ENCODE measurements around the gene DNAH17. TPM values are rescaled to one million over a fixed set of nuclear protein-coding genes. Genes with fewer than 3 reads are reported as not detected.
A peak's percentile ranks its signal among the peaks of the same experiment; 100 is the strongest.

The DNAH17 gene
- total RNA-seq, 1 experiment from 2014 or later: 0.23 TPM

DNA sequence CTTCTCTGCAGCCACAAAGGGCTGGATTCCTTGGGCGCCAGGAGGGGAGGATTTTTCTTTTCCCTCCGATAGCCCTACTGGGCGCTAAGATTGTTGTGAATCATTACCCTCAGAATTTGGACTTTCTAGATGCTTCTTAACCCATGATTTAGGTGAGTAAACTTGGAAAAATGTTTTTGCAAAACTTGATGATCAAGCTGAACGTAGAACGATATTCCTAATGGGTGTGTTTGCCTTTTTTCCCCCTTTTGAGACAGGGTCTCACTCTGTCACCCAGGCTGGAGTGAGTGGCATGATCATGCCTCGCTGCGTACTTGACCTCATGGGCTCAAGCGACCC, 155.0 kb downstream of the DNAH17 start:
- Mint-ChIP-seq H3K4me1 (ENCODE audit: low read depth, unreplicated experiment) (peaks cover 23% of the 10 kb centered on the region), H3K36me3 (ENCODE audit: insufficient read depth, unreplicated experiment) (peaks cover 96% of the 10 kb centered on the region), H3K9me3 (ENCODE audit: unreplicated experiment) (no peaks in the 10 kb centered on the region), H3K27me3 (ENCODE audit: insufficient read depth, unreplicated experiment) (no peaks in the 10 kb centered on the region), H3K4me3 (ENCODE audit: unreplicated experiment) (peak overlapping the region; percentile 72), H3K27ac (ENCODE audit: unreplicated experiment) (peak overlapping the region; percentile 95)
- DNase-seq: no peak
- Histone ChIP-seq H3K9me3 (no peaks in the 10 kb centered on the region), H3K4me3 (ENCODE audit: low read depth, low read length) (no peak overlapping the region), H3K4me1 (peaks cover 37% of the 10 kb centered on the region), H3K36me3 (ENCODE audit: control insufficient read depth, insufficient read depth, low read length) (peaks cover 8% of the 10 kb centered on the region), H3K27me3 (replicated peaks; ENCODE audit: control insufficient read depth, insufficient read depth, low read length) (no peaks in the 10 kb centered on the region)
- TF ChIP-seq, protein P1, sequence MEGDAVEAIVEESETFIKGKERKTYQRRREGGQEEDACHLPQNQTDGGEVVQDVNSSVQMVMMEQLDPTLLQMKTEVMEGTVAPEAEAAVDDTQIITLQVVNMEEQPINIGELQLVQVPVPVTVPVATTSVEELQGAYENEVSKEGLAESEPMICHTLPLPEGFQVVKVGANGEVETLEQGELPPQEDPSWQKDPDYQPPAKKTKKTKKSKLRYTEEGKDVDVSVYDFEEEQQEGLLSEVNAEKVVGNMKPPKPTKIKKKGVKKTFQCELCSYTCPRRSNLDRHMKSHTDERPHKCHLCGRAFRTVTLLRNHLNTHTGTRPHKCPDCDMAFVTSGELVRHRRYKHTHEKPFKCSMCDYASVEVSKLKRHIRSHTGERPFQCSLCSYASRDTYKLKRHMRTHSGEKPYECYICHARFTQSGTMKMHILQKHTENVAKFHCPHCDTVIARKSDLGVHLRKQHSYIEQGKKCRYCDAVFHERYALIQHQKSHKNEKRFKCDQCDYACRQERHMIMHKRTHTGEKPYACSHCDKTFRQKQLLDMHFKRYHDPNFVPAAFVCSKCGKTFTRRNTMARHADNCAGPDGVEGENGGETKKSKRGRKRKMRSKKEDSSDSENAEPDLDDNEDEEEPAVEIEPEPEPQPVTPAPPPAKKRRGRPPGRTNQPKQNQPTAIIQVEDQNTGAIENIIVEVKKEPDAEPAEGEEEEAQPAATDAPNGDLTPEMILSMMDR (IDR thresholded peaks at IDR 0.05; ENCODE audit: insufficient read depth in 1 of 2, low read depth in 1 of 2, low read length in 1 of 2, severe bottlenecking in 1 of 2, unreplicated experiment in 1 of 2): no peak
- intact Hi-C loops (cut with micrococcal nuclease; ENCODE audit: unreplicated experiment): loop anchor here (1.0 to 5.0 kb wide), 2 partner anchors 172 to 235 kb away; partner anchors contain the start of genes AFMID and TK1
- BruUV-seq (replicated peaks): TSS peak; percentile 48
- ChIA-PET POLR2A (interaction anchor here (0.7 to 2.0 kb wide), 7 partner anchors 44 to 235 kb away, joined by 3 to 13 read pairs (median 6); partner anchors contain the start of genes AFMID, PGS1 and TK1), CTCF (interaction anchor here (0.6 to 2.6 kb wide), 22 partner anchors 11 to 295 kb away, joined by 3 to 57 read pairs (median 6); partner anchors contain the start of genes AFMID, SOCS3 and TK1)

DNA sequence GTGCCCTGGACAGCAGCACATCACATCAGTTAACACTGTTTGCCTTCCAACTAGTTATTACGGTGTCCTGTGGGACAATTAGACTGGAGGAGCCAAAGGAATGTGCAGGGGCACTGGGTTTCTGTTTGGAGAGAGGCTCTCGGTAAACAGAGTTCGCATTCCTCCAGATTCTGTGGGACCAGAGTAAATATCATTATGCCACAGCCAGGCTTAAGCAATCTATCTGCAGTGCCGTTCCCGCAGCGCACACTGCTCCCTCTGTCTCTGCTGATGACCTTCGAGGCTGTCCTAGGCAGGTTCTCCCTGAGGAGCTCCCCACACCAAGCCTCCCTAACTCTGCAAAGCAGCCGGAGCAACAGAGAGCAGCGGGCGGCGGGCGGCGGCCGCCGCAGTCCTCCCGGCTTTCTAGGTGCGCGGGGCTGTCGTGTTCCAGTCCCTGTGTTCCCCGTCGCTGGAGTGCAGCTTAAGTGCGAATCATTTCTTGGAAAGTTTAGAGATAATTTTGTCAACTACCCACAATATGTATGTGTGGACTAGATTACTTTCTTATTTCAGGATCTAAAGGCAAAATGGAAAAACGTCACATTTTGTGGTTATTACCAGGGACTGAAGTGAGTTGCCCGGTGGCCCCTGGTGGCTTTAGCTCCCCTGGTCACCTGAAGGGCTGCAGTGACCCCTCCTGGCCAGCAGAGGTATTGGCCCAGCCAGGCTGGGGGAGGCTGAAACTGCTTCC, 155.5 kb downstream of the DNAH17 start:
- no TSS peak for BruUV-seq (replicated peaks)
- Histone ChIP-seq H3K9me3 (no peaks in the 10 kb centered on the region), H3K4me1 (peaks cover 37% of the 10 kb centered on the region), H3K27me3 (replicated peaks; ENCODE audit: control insufficient read depth, insufficient read depth, low read length) (no peaks in the 10 kb centered on the region), H3K36me3 (ENCODE audit: control insufficient read depth, insufficient read depth, low read length) (peaks cover 8% of the 10 kb centered on the region), H3K4me3 (ENCODE audit: low read depth, low read length) (peak overlapping the region; percentile 1; the same call in 1 of the 2 replicates)
- Mint-ChIP-seq H3K4me3 (ENCODE audit: unreplicated experiment) (peak overlapping the region; percentile 72), H3K27me3 (ENCODE audit: insufficient read depth, unreplicated experiment) (no peaks in the 10 kb centered on the region), H3K4me1 (ENCODE audit: low read depth, unreplicated experiment) (peaks cover 28% of the 10 kb centered on the region), H3K27ac (ENCODE audit: unreplicated experiment) (peak overlapping the region; percentile 95), H3K9me3 (ENCODE audit: unreplicated experiment) (no peaks in the 10 kb centered on the region), H3K36me3 (ENCODE audit: insufficient read depth, unreplicated experiment) (peaks cover 96% of the 10 kb centered on the region)
- TF ChIP-seq, protein P1 (IDR thresholded peaks at IDR 0.05; ENCODE audit: insufficient read depth in 1 of 2, low read depth in 1 of 2, low read length in 1 of 2, severe bottlenecking in 1 of 2, unreplicated experiment in 1 of 2): peak; percentile 98 to 99
- POLR2A ChIA-PET: interaction anchor here (0.5 to 2.0 kb wide), 10 partner anchors 43 to 334 kb away, joined by 3 to 13 read pairs (median 5); partner anchors contain the start of genes AFMID, PGS1 and TK1
- intact Hi-C loops (cut with micrococcal nuclease; ENCODE audit: unreplicated experiment): loop anchor here (1.0 to 5.0 kb wide), 8 partner anchors 10 to 234 kb away; partner anchors contain the start of genes AFMID, SOCS3 and TK1
- DNase-seq: peak; percentile 93 to 96
- CTCF ChIA-PET: interaction anchor here (0.6 to 2.6 kb wide), 29 partner anchors 10 to 294 kb away, joined by 3 to 57 read pairs (median 4); partner anchors contain the start of genes AFMID, SOCS3 and TK1

DNA sequence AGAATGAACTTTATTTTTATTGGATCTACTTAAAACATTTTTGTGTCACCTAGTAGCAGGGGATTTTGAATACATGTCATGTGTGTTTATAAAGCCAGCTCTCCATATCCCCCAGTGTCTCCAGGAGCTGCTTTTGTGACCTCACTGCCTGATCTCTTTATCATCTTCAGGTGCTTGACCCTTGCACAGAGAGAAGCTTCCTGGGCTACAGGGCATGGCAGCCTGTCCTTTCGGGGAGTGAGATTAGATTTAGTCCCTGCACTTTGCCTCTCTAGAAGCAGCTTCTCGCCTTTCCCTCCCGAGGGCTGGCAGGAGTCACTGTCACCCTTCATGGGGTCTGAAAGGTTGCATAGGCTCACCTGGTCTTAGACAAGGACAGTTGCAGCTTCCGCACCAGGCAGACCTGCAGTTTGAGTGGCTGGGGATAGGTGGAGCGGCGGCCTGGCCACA, 156.1 kb downstream of the DNAH17 start:
- Mint-ChIP-seq H3K27ac (ENCODE audit: unreplicated experiment) (peak overlapping the region; percentile 95), H3K4me1 (ENCODE audit: low read depth, unreplicated experiment) (peaks cover 31% of the 10 kb centered on the region), H3K27me3 (ENCODE audit: insufficient read depth, unreplicated experiment) (no peaks in the 10 kb centered on the region), H3K9me3 (ENCODE audit: unreplicated experiment) (no peaks in the 10 kb centered on the region), H3K4me3 (ENCODE audit: unreplicated experiment) (peak overlapping the region; percentile 72), H3K36me3 (ENCODE audit: insufficient read depth, unreplicated experiment) (peaks cover 95% of the 10 kb centered on the region)
- Histone ChIP-seq H3K27me3 (replicated peaks; ENCODE audit: control insufficient read depth, insufficient read depth, low read length) (no peaks in the 10 kb centered on the region), H3K4me3 (ENCODE audit: low read depth, low read length) (no peak overlapping the region), H3K36me3 (ENCODE audit: control insufficient read depth, insufficient read depth, low read length) (peaks cover 8% of the 10 kb centered on the region), H3K9me3 (no peaks in the 10 kb centered on the region), H3K4me1 (peaks cover 37% of the 10 kb centered on the region)
- no peak for DNase-seq
- no TSS peak for BruUV-seq (replicated peaks)
- CTCF ChIA-PET: interaction anchor here (0.5 to 2.6 kb wide), 23 partner anchors 10 to 294 kb away, joined by 3 to 57 read pairs (median 4); partner anchors contain the start of genes AFMID, SOCS3 and TK1
- intact Hi-C loops (cut with micrococcal nuclease; ENCODE audit: unreplicated experiment): loop anchor here (1.0 to 5.0 kb wide), 7 partner anchors 10 to 234 kb away; partner anchors contain the start of genes AFMID, SOCS3 and TK1
- POLR2A ChIA-PET: interaction anchor here (0.5 to 2.0 kb wide), 7 partner anchors 56 to 333 kb away, joined by 4 to 13 read pairs (median 6); partner anchors contain the start of genes AFMID and TK1
- TF ChIP-seq, protein P1 (IDR thresholded peaks at IDR 0.05; ENCODE audit: insufficient read depth in 1 of 2, low read depth in 1 of 2, low read length in 1 of 2, severe bottlenecking in 1 of 2, unreplicated experiment in 1 of 2): peak in 1 of 2 experiments; percentile 21
